ENCODE measurements around the gene ORM1. TPM values are rescaled to one million over a fixed set of nuclear protein-coding genes. Genes with fewer than 3 reads are reported as not detected.

The ORM1 gene
- total and polyA plus RNA-seq, 10 of the 15 experiments (the other 5 are each of a cell fraction or from before 2014, with no cell fraction given): 4.4 TPM; not detected in 9

- in situ Hi-C loops (cut with MboI): no loop called here
- 62% methylated on average over 9 of the region's 9 CpGs for WGBS (ENCODE audit: insufficient coverage, insufficient replicate concordance, low lambda C conversion rate, missing lambda C conversion rate)
- ChIA-PET SMC1A (ENCODE audit: uncharacterized antibody, unreplicated experiment) (interaction anchor here (13.9 kb wide), 1 partner anchor 11 kb away, joined by 327 read pairs; the partner anchor contains the start of gene AKNA), CTCF (interaction anchor here (3.7 kb wide), 1 partner anchor 15 kb away, joined by 29 read pairs; no protein-coding TSS in a partner anchor), POLR2A (interaction anchor here (0.6 kb wide), 1 partner anchor 128 kb away, joined by 3 read pairs; no protein-coding TSS in a partner anchor), RAD21 (ENCODE audit: unreplicated experiment) (interaction anchor here (1.0 kb wide), 1 partner anchor 10 kb away, joined by 10 read pairs; no protein-coding TSS in a partner anchor)
- Histone ChIP-seq H3K27ac (ENCODE audit: control insufficient read depth, insufficient read depth) (no peak overlapping the region), H3K9me3 (replicated peaks; ENCODE audit: control insufficient read depth, insufficient read depth, low read length) (no peaks in the 10 kb centered on the region), H3K79me2 (ENCODE audit: control insufficient read depth, insufficient read depth, low read length) (peaks cover 64% of the 10 kb centered on the region), H3K4me1 (ENCODE audit: control insufficient read depth, insufficient read depth, low read length) (peaks cover 42% of the 10 kb centered on the region), H3K4me2 (ENCODE audit: control insufficient read depth, insufficient read depth) (no peak overlapping the region), H2AFZ (ENCODE audit: control insufficient read depth, low read depth, low read length) (no peak overlapping the region), H4K20me1 (ENCODE audit: control insufficient read depth, insufficient read depth) (peaks cover 6% of the 10 kb centered on the region), H3K9ac (ENCODE audit: control insufficient read depth, insufficient read depth, low read length) (no peak overlapping the region), H3K27me3 (replicated peaks in 1 of 2; ENCODE audit: control insufficient read depth in 2 of 2, insufficient read depth in 2 of 2, low read length in 1 of 2) (no peaks in the 10 kb centered on the region), H3K4me3 (no peak overlapping the region), H3K36me3 (ENCODE audit: control insufficient read depth in 2 of 2, insufficient read depth in 2 of 2, low read length in 1 of 2) (peaks cover 47 to 56% of the 10 kb centered on the region in 2 experiments)
- BruUV-seq (replicated peaks): no TSS peak
- TF ChIP-seq SREBF1 (IDR thresholded peaks at IDR 0.05; ENCODE audit: low read length) (no peak), SP1 (IDR thresholded peaks at IDR 0.05; ENCODE audit: low read depth, low read length) (no peak)
- DNase-seq (ENCODE audit: low read depth, low spot score): no peak
- FAIRE-seq: no peak
- ATAC-seq: no peak
- intact Hi-C loops (cut with micrococcal nuclease; ENCODE audit: unreplicated experiment): no loop called here
Measured at GRCh38 chr9:114375386-114376175, 52.7 kb downstream of the ORM1 start.

Other genes with a start within 250 kb of the ORM1 start
- gene AMBP, start 244.8 kb upstream of the ORM1 start, total RNA-seq (2014; rRNA removed): 0.05 TPM in 1 of 2 replicates, not detected in the other
- gene AMBP, start 244.8 kb upstream of the ORM1 start, total RNA-seq (2014; rRNA removed; fragmentation: Illumina TruSeq; extraction: Trizol): not detected in 2 replicates
- gene AMBP, start 244.8 kb upstream of the ORM1 start, total RNA-seq (2021): 1.9 and 2.3 TPM in 2 replicates
- gene AMBP, start 244.8 kb upstream of the ORM1 start, polyA plus RNA-seq (2011; rRNA removed): 0.09 and 0.18 TPM in 2 replicates
- not detected in 2 replicates for gene AMBP, start 244.8 kb upstream of the ORM1 start, polyA plus RNA-seq (2014; fragmentation: Illumina TruSeq; extraction: Trizol)
- gene AMBP, start 244.8 kb upstream of the ORM1 start, polyA plus RNA-seq (2014; fragmentation: Nextera tagmentation; extraction: Ambion mirVana): not detected
- gene AMBP, start 244.8 kb upstream of the ORM1 start, polyA plus RNA-seq (2014; rRNA removed): not detected in 2 replicates
- under 1 TPM in 1 of 2 experiments, not detected in 1; 0.11 TPM for gene AMBP, start 244.8 kb upstream of the ORM1 start, polyA plus RNA-seq (2016; fragmentation: Nextera tagmentation; extraction: Ambion mirVana)
- gene KIF12, start 223.8 kb upstream of the ORM1 start, total RNA-seq (2014; rRNA removed): not detected in 2 replicates
- gene KIF12, start 223.8 kb upstream of the ORM1 start, total RNA-seq (2014; rRNA removed; fragmentation: Illumina TruSeq; extraction: Trizol): not detected in 2 replicates
- 0.27 TPM in 1 of 2 replicates, not detected in the other for gene KIF12, start 223.8 kb upstream of the ORM1 start, total RNA-seq (2021)
- not detected in 2 replicates for gene KIF12, start 223.8 kb upstream of the ORM1 start, polyA plus RNA-seq (2011; rRNA removed)
- gene KIF12, start 223.8 kb upstream of the ORM1 start, polyA plus RNA-seq (2014; fragmentation: Illumina TruSeq; extraction: Trizol): not detected in 2 replicates
- gene KIF12, start 223.8 kb upstream of the ORM1 start, polyA plus RNA-seq (2014; fragmentation: Nextera tagmentation; extraction: Ambion mirVana): not detected
- gene KIF12, start 223.8 kb upstream of the ORM1 start, polyA plus RNA-seq (2014; rRNA removed): not detected in 2 replicates
- not detected for gene KIF12, start 223.8 kb upstream of the ORM1 start, polyA plus RNA-seq (2016; fragmentation: Nextera tagmentation; extraction: Ambion mirVana)
- gene COL27A1, start 167.6 kb upstream of the ORM1 start, total RNA-seq (2014; rRNA removed): not detected in 2 replicates
- not detected in 2 replicates for gene COL27A1, start 167.6 kb upstream of the ORM1 start, total RNA-seq (2014; rRNA removed; fragmentation: Illumina TruSeq; extraction: Trizol)
- 0.10 and 0.21 TPM in 2 replicates for gene COL27A1, start 167.6 kb upstream of the ORM1 start, total RNA-seq (2021)
- not detected in 2 replicates for gene COL27A1, start 167.6 kb upstream of the ORM1 start, polyA plus RNA-seq (2011; rRNA removed)
- not detected in 2 replicates for gene COL27A1, start 167.6 kb upstream of the ORM1 start, polyA plus RNA-seq (2014; fragmentation: Illumina TruSeq; extraction: Trizol)
- gene COL27A1, start 167.6 kb upstream of the ORM1 start, polyA plus RNA-seq (2014; fragmentation: Nextera tagmentation; extraction: Ambion mirVana): not detected
- gene COL27A1, start 167.6 kb upstream of the ORM1 start, polyA plus RNA-seq (2014; rRNA removed): not detected in 2 replicates
- not detected for gene COL27A1, start 167.6 kb upstream of the ORM1 start, polyA plus RNA-seq (2016; fragmentation: Nextera tagmentation; extraction: Ambion mirVana)
- gene ORM2, start 6.8 kb downstream of the ORM1 start, total RNA-seq (2014; rRNA removed): not detected in 2 replicates
- gene ORM2, start 6.8 kb downstream of the ORM1 start, total RNA-seq (2014; rRNA removed; fragmentation: Illumina TruSeq; extraction: Trizol): not detected in 2 replicates
- gene ORM2, start 6.8 kb downstream of the ORM1 start, total RNA-seq (2021): 0.64 TPM in 1 of 2 replicates, not detected in the other
- gene ORM2, start 6.8 kb downstream of the ORM1 start, polyA plus RNA-seq (2011; rRNA removed): not detected in 2 replicates
- not detected in 2 replicates for gene ORM2, start 6.8 kb downstream of the ORM1 start, polyA plus RNA-seq (2014; fragmentation: Illumina TruSeq; extraction: Trizol)
- gene ORM2, start 6.8 kb downstream of the ORM1 start, polyA plus RNA-seq (2014; fragmentation: Nextera tagmentation; extraction: Ambion mirVana): not detected
- gene ORM2, start 6.8 kb downstream of the ORM1 start, polyA plus RNA-seq (2014; rRNA removed): not detected in 2 replicates
- not detected for gene ORM2, start 6.8 kb downstream of the ORM1 start, polyA plus RNA-seq (2016; fragmentation: Nextera tagmentation; extraction: Ambion mirVana)
- gene AKNA, start 64.9 kb downstream of the ORM1 start, total RNA-seq (2014; rRNA removed): 49.4 and 59.0 TPM in 2 replicates
- 36.0 and 39.8 TPM in 2 replicates for gene AKNA, start 64.9 kb downstream of the ORM1 start, total RNA-seq (2014; rRNA removed; fragmentation: Illumina TruSeq; extraction: Trizol)
- 117 and 132 TPM in 2 replicates for gene AKNA, start 64.9 kb downstream of the ORM1 start, total RNA-seq (2021)
- gene AKNA, start 64.9 kb downstream of the ORM1 start, polyA plus RNA-seq (2011; rRNA removed): 18.0 and 30.1 TPM in 2 replicates
- gene AKNA, start 64.9 kb downstream of the ORM1 start, polyA plus RNA-seq (2014; fragmentation: Illumina TruSeq; extraction: Trizol): 27.2 and 57.6 TPM in 2 replicates
- 1 to 10 TPM; 1.6 to 5.0 TPM for gene AKNA, start 64.9 kb downstream of the ORM1 start, polyA plus RNA-seq (2014; fragmentation: Nextera tagmentation; extraction: Ambion mirVana)
- gene AKNA, start 64.9 kb downstream of the ORM1 start, polyA plus RNA-seq (2014; rRNA removed): 71.9 and 77.7 TPM in 2 replicates
- gene AKNA, start 64.9 kb downstream of the ORM1 start, polyA plus RNA-seq (2016; fragmentation: Nextera tagmentation; extraction: Ambion mirVana): 10 to 100 TPM; 28.0 to 30.9 TPM
- 0.33 and 0.34 TPM in 2 replicates for gene WHRN, start 182.4 kb downstream of the ORM1 start, total RNA-seq (2014; rRNA removed)
- 0.18 TPM in 2 replicates for gene WHRN, start 182.4 kb downstream of the ORM1 start, total RNA-seq (2014; rRNA removed; fragmentation: Illumina TruSeq; extraction: Trizol)
- 0.98 and 1.2 TPM in 2 replicates for gene WHRN, start 182.4 kb downstream of the ORM1 start, total RNA-seq (2021)
- 9.9 and 18.2 TPM in 2 replicates for gene WHRN, start 182.4 kb downstream of the ORM1 start, polyA plus RNA-seq (2011; rRNA removed)
- 0.17 and 0.29 TPM in 2 replicates for gene WHRN, start 182.4 kb downstream of the ORM1 start, polyA plus RNA-seq (2014; fragmentation: Illumina TruSeq; extraction: Trizol)
- gene WHRN, start 182.4 kb downstream of the ORM1 start, polyA plus RNA-seq (2014; fragmentation: Nextera tagmentation; extraction: Ambion mirVana): under 1 TPM in 1 of 2 experiments, not detected in 1; 0.04 TPM
- 0.82 and 0.86 TPM in 2 replicates for gene WHRN, start 182.4 kb downstream of the ORM1 start, polyA plus RNA-seq (2014; rRNA removed)
- 1 to 10 TPM in 1 of 2 experiments, under 1 TPM in 1; 0.68 to 1.1 TPM for gene WHRN, start 182.4 kb downstream of the ORM1 start, polyA plus RNA-seq (2016; fragmentation: Nextera tagmentation; extraction: Ambion mirVana)

All from GM12878 (cell line).